Large intestine (tissue), 3 donors: ENCODE results near the gene MAP2K5. TPM values are rescaled to one million over a fixed set of nuclear protein-coding genes. Genes with fewer than 3 reads are reported as not detected.
A peak's percentile ranks its signal among the peaks of the same experiment; 100 is the strongest.

Experiments used
- DNase-seq, 2 donors: peaks; one replicate each; pipeline versions ENCODE4 v3.0.0 to v3.0.0-alpha.2; 2013
- H3K27ac ChIP-seq: one replicate; pipeline ENCODE4 v1.5.1; 2013; ENCODE audit warnings: low read length
- H3K27me3 ChIP-seq: 2 replicates; pipeline ENCODE4 v1.6.1; 2013; ENCODE audit warnings: low read length; ENCODE audit not compliant: control insufficient read depth, insufficient read depth
- H3K36me3 ChIP-seq: 2 replicates; pipeline ENCODE4 v1.6.1; 2013; ENCODE audit warnings: low read length; ENCODE audit not compliant: control insufficient read depth, insufficient read depth
- H3K4me1 ChIP-seq: one replicate; pipeline ENCODE4 v1.6.1; 2013; ENCODE audit warnings: low read length; ENCODE audit not compliant: control insufficient read depth, insufficient read depth
- H3K4me3 ChIP-seq: one replicate; pipeline ENCODE4 v1.5.1; 2013; ENCODE audit warnings: low read length
- H3K9me3 ChIP-seq: one replicate; pipeline ENCODE4 v1.6.1; 2013; ENCODE audit warnings: mild to moderate bottlenecking, low read depth, low read length, moderate library complexity; ENCODE audit not compliant: control insufficient read depth
- WGBS: methylation state at CpG from one replicate; pipeline ENCODE4 v1.1.5; 2013; ENCODE audit warnings: low lambda C conversion rate; ENCODE audit not compliant: insufficient coverage; 5-methylcytosine and 5-hydroxymethylcytosine counted together
- polyA plus RNA-seq: library from polyadenylated mRNA; unstranded; fragments of 120-200 nt; gene quantifications from one replicate; pipeline ENCODE4 v1.2.1, GENCODE V29; 2013

Gene MAP2K5
- polyA plus RNA-seq, 1 donor = 13.7 TPM

DNA sequence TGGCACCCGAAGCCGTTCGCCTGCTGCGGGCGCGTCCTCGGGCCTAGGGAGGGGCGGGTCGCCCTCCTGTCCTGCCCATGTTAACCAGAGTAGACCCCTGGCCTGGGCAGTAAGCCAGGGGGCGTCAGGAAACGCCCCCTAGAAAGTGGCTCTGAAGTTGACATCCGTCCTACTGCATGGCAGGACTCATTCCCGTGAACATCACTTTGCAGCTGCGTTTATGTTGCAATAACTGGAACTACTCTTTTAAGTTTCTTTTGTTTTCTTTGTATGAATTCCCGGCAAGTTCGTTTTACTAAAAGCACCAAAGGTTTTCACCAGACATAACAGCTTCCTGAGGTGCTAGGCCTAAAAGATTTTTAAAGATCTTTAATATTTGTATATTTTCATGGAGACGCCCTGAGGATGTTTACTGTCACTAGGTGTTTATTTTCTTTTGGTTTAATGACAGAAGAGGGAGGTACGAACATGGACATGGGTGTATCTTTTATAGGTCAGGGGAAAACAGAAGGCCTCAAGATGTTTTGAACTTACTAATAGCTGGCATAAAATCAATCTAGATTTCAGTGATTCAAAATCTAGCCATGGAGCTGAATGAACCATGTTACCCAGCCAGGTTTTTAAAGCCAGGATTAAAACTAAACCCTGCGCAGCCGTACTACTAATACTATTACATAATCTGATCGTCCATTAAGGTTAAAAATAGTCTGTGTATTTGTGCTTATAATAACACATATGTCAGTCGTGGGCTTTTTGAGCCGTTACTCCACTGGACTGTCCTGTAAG lies 20.5 kb upstream of the MAP2K5 start:
- WGBS = no CpG with 5 or more reads among the region's 23 CpGs
- H3K4me3 ChIP-seq = peak overlapping the region; percentile 93
- DNase-seq = peak in 1 of 2 donors; percentile 26

GRCh38 chr15:67523330-67523729 lies 19.2 kb upstream of the MAP2K5 start:
- Histone ChIP-seq H3K4me3 (no peak overlapping the region), H3K27me3 (no peaks in the 10 kb centered on the region), H3K36me3 (no peaks in the 10 kb centered on the region), H3K27ac (no peak overlapping the region), H3K9me3 (no peaks in the 10 kb centered on the region), H3K4me1 (peaks cover 3% of the 10 kb centered on the region)
- no peak for DNase-seq
- no CpG with 5 or more reads among the region's 1 CpG for WGBS

More for the DNA sequence above, 20.5 kb upstream of the MAP2K5 start:
- H3K9me3 ChIP-seq = no peaks in the 10 kb centered on the region
- H3K36me3 ChIP-seq = no peaks in the 10 kb centered on the region
- peaks cover 3% of the 10 kb centered on the region for H3K4me1 ChIP-seq
- H3K27ac ChIP-seq = peak overlapping the region; percentile 98
- H3K27me3 ChIP-seq = no peaks in the 10 kb centered on the region

DNA sequence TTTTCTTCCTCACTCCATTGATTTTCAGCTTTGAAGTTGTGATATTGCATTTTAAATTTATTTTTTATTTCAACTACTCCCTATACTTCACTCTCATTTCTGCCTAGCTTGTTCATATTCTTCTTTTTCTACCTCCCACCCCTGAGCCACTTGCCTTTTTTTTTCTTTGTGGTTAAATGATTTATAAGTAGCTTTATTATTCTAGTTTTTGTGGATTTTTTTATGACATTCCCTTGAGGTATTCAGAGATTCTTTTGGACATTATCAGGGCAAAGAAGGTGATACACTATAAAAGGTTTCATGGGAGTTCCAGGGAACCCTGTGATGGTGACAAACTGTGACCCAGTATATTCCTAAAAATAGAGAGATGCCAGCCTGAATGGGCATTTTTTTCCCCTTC lies 18.3 kb upstream of the MAP2K5 start:
- no peak overlapping the region for H3K27ac ChIP-seq
- no peak for DNase-seq
- H3K4me1 ChIP-seq = peaks cover 3% of the 10 kb centered on the region
- no peaks in the 10 kb centered on the region for H3K9me3 ChIP-seq
- no peak overlapping the region for H3K4me3 ChIP-seq
- no peaks in the 10 kb centered on the region for H3K27me3 ChIP-seq
- no peaks in the 10 kb centered on the region for H3K36me3 ChIP-seq

- no peaks in the 10 kb centered on the region for H3K4me1 ChIP-seq
- WGBS = 93% methylated on average over 2 of the region's 3 CpGs
- no peak overlapping the region for H3K4me3 ChIP-seq
- no peak for DNase-seq
- H3K36me3 ChIP-seq = no peaks in the 10 kb centered on the region
- H3K27me3 ChIP-seq = no peaks in the 10 kb centered on the region
- no peaks in the 10 kb centered on the region for H3K9me3 ChIP-seq
- H3K27ac ChIP-seq = no peak overlapping the region
Measured at GRCh38 chr15:67528513-67528912, 14.0 kb upstream of the MAP2K5 start.

GRCh38 chr15:67531379-67531914 lies 11.1 kb upstream of the MAP2K5 start:
- no peaks in the 10 kb centered on the region for H3K27me3 ChIP-seq
- no peak for DNase-seq
- WGBS = 100% methylated on average over 1 of the region's 3 CpGs
- no peaks in the 10 kb centered on the region for H3K9me3 ChIP-seq
- no peaks in the 10 kb centered on the region for H3K4me1 ChIP-seq
- no peak overlapping the region for H3K4me3 ChIP-seq
- H3K36me3 ChIP-seq = no peaks in the 10 kb centered on the region
- H3K27ac ChIP-seq = no peak overlapping the region

DNA sequence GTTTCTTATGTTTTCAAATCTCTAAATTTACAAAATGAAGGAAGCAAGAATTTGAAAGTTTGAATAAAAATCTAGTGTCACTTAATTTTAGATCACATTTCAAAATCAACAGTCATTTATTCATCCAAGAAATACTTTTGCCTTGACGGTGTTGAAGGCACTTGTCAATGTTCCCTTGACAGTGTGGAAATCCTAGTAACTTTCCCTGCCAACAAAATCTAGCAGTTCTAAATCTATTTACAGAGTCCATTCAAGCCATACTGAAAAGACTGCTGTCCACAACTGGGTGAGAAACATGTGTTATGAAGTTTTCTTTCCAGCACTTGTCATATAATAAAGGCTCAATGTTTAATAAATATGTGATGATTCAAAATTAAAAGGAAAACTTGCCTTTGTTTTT lies 8.6 kb upstream of the MAP2K5 start:
- H3K27ac ChIP-seq = no peak overlapping the region
- H3K4me3 ChIP-seq = no peak overlapping the region
- DNase-seq = no peak
- no peaks in the 10 kb centered on the region for H3K4me1 ChIP-seq
- no peaks in the 10 kb centered on the region for H3K27me3 ChIP-seq
- H3K36me3 ChIP-seq = no peaks in the 10 kb centered on the region
- no CpG with 5 or more reads among the region's 1 CpG for WGBS
- no peaks in the 10 kb centered on the region for H3K9me3 ChIP-seq

- no peak overlapping the region for H3K4me3 ChIP-seq
- no CpG with 5 or more reads among the region's 1 CpG for WGBS
Measured at GRCh38 chr15:67534360-67534759, 8.1 kb upstream of the MAP2K5 start.

GRCh38 chr15:67537771-67538170 lies 4.7 kb upstream of the MAP2K5 start:
- no peaks in the 10 kb centered on the region for H3K27me3 ChIP-seq
- no peaks in the 10 kb centered on the region for H3K4me1 ChIP-seq
- no peaks in the 10 kb centered on the region for H3K36me3 ChIP-seq
- no peak for DNase-seq
- WGBS = no CpG with 5 or more reads among the region's 1 CpG
- H3K9me3 ChIP-seq = no peaks in the 10 kb centered on the region
- no peak overlapping the region for H3K4me3 ChIP-seq
- no peak overlapping the region for H3K27ac ChIP-seq

More at GRCh38 chr15:67534360-67534759, 8.1 kb upstream of the MAP2K5 start:
- Histone ChIP-seq H3K27me3 (no peaks in the 10 kb centered on the region), H3K36me3 (no peaks in the 10 kb centered on the region), H3K27ac (no peak overlapping the region), H3K4me1 (no peaks in the 10 kb centered on the region), H3K9me3 (no peaks in the 10 kb centered on the region)
- no peak for DNase-seq

GRCh38 chr15:67543348-67543718 lies 830 bp downstream of the MAP2K5 start:
- Histone ChIP-seq H3K9me3 (no peaks in the 10 kb centered on the region), H3K4me1 (peaks cover 12% of the 10 kb centered on the region), H3K4me3 (peak overlapping the region; percentile 93), H3K36me3 (peaks cover 5% of the 10 kb centered on the region), H3K27me3 (no peaks in the 10 kb centered on the region), H3K27ac (peak overlapping the region; percentile 91)
- peak in 1 of 2 donors; percentile 3 for DNase-seq
- WGBS = no CpG with 5 or more reads among the region's 7 CpGs

- H3K4me3 ChIP-seq = no peak overlapping the region
- DNase-seq = no peak
- no peak overlapping the region for H3K27ac ChIP-seq
- no peaks in the 10 kb centered on the region for H3K9me3 ChIP-seq
- no peaks in the 10 kb centered on the region for H3K27me3 ChIP-seq
- H3K36me3 ChIP-seq = peaks cover 5% of the 10 kb centered on the region
- H3K4me1 ChIP-seq = peaks cover 12% of the 10 kb centered on the region
- 100% methylated on average over 1 of the region's 3 CpGs for WGBS
Measured at GRCh38 chr15:67544475-67544874, 2.0 kb downstream of the MAP2K5 start.

GRCh38 chr15:67545864-67546263 lies 3.4 kb downstream of the MAP2K5 start:
- H3K9me3 ChIP-seq = no peaks in the 10 kb centered on the region
- peaks cover 7% of the 10 kb centered on the region for H3K36me3 ChIP-seq
- no peak overlapping the region for H3K27ac ChIP-seq
- H3K4me1 ChIP-seq = peaks cover 12% of the 10 kb centered on the region
- no peak overlapping the region for H3K4me3 ChIP-seq
- no CpG with 5 or more reads among the region's 3 CpGs for WGBS
- DNase-seq = no peak
- H3K27me3 ChIP-seq = no peaks in the 10 kb centered on the region
